Measurements from ENCODE around the gene OSBPL3. TPM values are rescaled to one million over a fixed set of nuclear protein-coding genes. Genes with fewer than 3 reads are reported as not detected.

The OSBPL3 gene
- total RNA-seq, 1 donor from 2014 or later: 8.0 TPM

DNA sequence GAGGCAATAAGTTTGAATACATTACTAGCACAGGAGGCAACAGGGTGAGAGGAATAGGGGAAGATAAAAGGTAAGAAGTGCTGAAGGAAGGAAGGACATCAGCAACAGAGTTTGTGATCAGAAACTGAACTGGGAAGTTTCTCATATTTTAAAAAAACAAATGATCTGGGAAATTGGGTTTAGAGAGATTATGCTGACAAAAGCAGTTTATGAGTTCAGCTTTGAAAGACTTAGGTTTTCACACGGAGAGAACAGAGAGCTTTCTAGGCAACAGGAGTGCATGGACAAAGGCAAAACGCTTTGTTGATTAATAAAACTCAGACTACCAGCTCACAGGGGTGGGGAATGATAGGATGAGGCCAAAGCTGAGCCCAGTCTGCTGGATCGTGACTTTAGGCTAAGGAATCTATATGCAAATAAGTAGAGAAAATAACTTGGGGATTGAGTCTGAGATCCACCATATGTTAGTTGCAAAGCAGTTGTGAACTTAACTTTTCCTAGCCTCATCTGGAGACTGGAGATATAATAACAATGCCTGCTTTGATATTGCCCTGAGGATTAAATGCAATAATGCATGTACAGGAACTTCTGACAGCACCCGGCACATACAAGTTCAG, 4.2 kb downstream of the OSBPL3 start:
- Histone ChIP-seq H3F3A (ENCODE audit: low read depth) (peaks cover 16% of the 10 kb centered on the region), H3K4me2 (no peak overlapping the region), H3K4me3 (no peak overlapping the region), H3K9ac (no peak overlapping the region), H4K20me1 (ENCODE audit: low read depth) (no peaks in the 10 kb centered on the region), H3K27me3 (peaks cover 21% of the 10 kb centered on the region), H3K27ac (no peak overlapping the region), H2AFZ (replicated peaks) (no peak overlapping the region), H3K9me3 (ENCODE audit: low read depth) (no peaks in the 10 kb centered on the region), H3K79me2 (ENCODE audit: low read depth) (peaks cover 7% of the 10 kb centered on the region), H3K4me1 (peaks cover 6% of the 10 kb centered on the region), H3K36me3 (no peaks in the 10 kb centered on the region)
- peaks cover 8% of the 10 kb centered on the region for H3K27me3 Mint-ChIP-seq (ENCODE audit: insufficient read depth, low read depth)
- H3K9me3 Mint-ChIP-seq: no peaks in the 10 kb centered on the region
- no peak overlapping the region for H3K4me3 Mint-ChIP-seq
- peaks cover 3% of the 10 kb centered on the region for H3K36me3 Mint-ChIP-seq
- H3K4me1 Mint-ChIP-seq: peaks cover 36% of the 10 kb centered on the region
- H3K27ac Mint-ChIP-seq: peak overlapping the region; percentile 6
- no peak for TF ChIP-seq EZH2phosphoT487 (IDR thresholded peaks at IDR 0.05)
- no peak for TF ChIP-seq EZH2 (IDR thresholded peaks at IDR 0.05)
- TF ChIP-seq, protein P1, sequence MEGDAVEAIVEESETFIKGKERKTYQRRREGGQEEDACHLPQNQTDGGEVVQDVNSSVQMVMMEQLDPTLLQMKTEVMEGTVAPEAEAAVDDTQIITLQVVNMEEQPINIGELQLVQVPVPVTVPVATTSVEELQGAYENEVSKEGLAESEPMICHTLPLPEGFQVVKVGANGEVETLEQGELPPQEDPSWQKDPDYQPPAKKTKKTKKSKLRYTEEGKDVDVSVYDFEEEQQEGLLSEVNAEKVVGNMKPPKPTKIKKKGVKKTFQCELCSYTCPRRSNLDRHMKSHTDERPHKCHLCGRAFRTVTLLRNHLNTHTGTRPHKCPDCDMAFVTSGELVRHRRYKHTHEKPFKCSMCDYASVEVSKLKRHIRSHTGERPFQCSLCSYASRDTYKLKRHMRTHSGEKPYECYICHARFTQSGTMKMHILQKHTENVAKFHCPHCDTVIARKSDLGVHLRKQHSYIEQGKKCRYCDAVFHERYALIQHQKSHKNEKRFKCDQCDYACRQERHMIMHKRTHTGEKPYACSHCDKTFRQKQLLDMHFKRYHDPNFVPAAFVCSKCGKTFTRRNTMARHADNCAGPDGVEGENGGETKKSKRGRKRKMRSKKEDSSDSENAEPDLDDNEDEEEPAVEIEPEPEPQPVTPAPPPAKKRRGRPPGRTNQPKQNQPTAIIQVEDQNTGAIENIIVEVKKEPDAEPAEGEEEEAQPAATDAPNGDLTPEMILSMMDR (IDR thresholded peaks at IDR 0.05): no peak
- no peak for DNase-seq (ENCODE audit: low spot score)

DNA sequence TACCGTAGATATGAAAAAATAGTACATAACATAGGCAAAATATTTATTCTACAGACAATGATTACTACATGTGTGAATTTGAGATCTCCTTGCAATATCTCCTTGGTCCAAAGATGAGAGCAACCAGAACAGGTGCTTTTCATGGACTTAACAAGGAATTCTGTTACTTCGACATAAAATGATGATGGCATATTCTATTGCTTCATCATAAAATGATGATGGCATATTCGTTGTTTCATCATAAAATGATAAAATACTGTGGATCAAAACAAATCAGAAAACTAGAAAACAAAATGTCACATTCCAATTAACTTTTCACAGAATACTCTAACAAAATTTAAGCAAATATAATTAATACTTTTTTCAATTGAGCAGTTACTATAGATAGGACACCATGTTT, 4.8 kb downstream of the OSBPL3 start:
- Mint-ChIP-seq H3K9me3 (no peaks in the 10 kb centered on the region), H3K4me1 (peaks cover 33% of the 10 kb centered on the region), H3K36me3 (peaks cover 3% of the 10 kb centered on the region), H3K27me3 (ENCODE audit: insufficient read depth, low read depth) (peaks cover 3% of the 10 kb centered on the region), H3K4me3 (no peak overlapping the region), H3K27ac (peak overlapping the region; percentile 6)
- Histone ChIP-seq H3K79me2 (ENCODE audit: low read depth) (peaks cover 7% of the 10 kb centered on the region), H3K4me3 (no peak overlapping the region), H3K4me2 (no peak overlapping the region), H3K27me3 (peaks cover 16% of the 10 kb centered on the region), H3K4me1 (peaks cover 3% of the 10 kb centered on the region), H2AFZ (replicated peaks) (no peak overlapping the region), H3K9me3 (ENCODE audit: low read depth) (no peaks in the 10 kb centered on the region), H3F3A (ENCODE audit: low read depth) (peaks cover 10% of the 10 kb centered on the region), H3K27ac (no peak overlapping the region), H4K20me1 (ENCODE audit: low read depth) (no peaks in the 10 kb centered on the region), H3K9ac (no peak overlapping the region), H3K36me3 (no peaks in the 10 kb centered on the region)
- no peak for DNase-seq (ENCODE audit: low spot score)
- TF ChIP-seq EZH2phosphoT487 (IDR thresholded peaks at IDR 0.05) (no peak), EZH2 (IDR thresholded peaks at IDR 0.05) (no peak)
- TF ChIP-seq, protein P1 (IDR thresholded peaks at IDR 0.05): no peak

DNA sequence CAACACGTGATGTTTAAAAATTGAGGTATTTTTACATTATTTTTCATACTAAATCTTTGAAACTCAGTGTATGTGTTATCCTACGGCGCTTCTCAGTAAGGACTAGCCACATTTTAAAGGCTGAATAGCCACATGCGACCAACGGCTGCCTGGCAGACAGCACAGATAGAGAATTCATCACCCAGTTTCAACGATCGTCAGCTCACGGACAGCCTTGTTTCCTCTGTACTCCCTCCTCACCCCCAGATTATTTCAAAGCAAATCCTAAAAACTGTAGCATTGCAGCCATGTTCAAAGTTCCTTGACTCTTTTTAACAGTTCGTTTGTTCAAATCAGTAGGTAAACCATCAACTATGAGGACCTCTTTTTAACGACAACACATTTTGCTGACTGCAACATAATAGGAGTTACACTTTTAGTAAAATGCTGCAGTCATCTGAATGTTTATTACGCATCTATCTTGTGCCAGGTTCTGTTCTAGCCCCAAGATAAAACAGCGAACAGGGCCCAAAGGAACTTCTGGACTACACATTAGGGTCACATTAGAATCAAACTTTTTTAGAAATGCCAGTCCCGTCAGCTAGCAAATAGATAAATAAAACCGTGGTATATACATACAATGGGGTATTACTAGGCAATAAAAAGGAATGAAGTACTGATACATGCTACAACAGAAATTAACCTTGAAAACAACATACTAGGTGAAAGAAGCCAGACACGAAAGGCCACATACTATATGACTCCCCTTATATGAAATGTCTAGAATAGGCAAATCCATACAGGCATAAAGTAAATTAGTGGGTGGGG, 5.7 kb downstream of the OSBPL3 start:
- Histone ChIP-seq H3K4me2 (no peak overlapping the region), H3K4me3 (no peak overlapping the region), H3K9me3 (ENCODE audit: low read depth) (no peaks in the 10 kb centered on the region), H3F3A (ENCODE audit: low read depth) (peaks cover 8% of the 10 kb centered on the region), H3K36me3 (no peaks in the 10 kb centered on the region), H3K4me1 (peaks cover 3% of the 10 kb centered on the region), H2AFZ (replicated peaks) (no peak overlapping the region), H3K9ac (no peak overlapping the region), H3K27ac (no peak overlapping the region), H4K20me1 (ENCODE audit: low read depth) (no peaks in the 10 kb centered on the region), H3K27me3 (peaks cover 16% of the 10 kb centered on the region), H3K79me2 (ENCODE audit: low read depth) (peaks cover 7% of the 10 kb centered on the region)
- Mint-ChIP-seq H3K4me3 (no peak overlapping the region), H3K9me3 (no peaks in the 10 kb centered on the region), H3K4me1 (peaks cover 33% of the 10 kb centered on the region), H3K27ac (no peak overlapping the region), H3K36me3 (peaks cover 3% of the 10 kb centered on the region), H3K27me3 (ENCODE audit: insufficient read depth, low read depth) (peaks cover 3% of the 10 kb centered on the region)
- no peak for DNase-seq (ENCODE audit: low spot score)
- TF ChIP-seq EZH2phosphoT487 (IDR thresholded peaks at IDR 0.05): no peak
- no peak for TF ChIP-seq EZH2 (IDR thresholded peaks at IDR 0.05)
- TF ChIP-seq, protein P1 (IDR thresholded peaks at IDR 0.05): no peak

Data from neural progenitor cell (in vitro differentiated cells).